GM10248 (cell line): ENCODE measurements around the gene SV2C.

Source experiments
- CTCF ChIA-PET: fragments of 300-600 bp; sonication (Branson Sonifier 250); formaldehyde crosslinking; extraction: SDS; loops from one replicate; lab custom pipeline; 2021; ENCODE audit warnings: antibody characterized with exemption; lab: Yijun Ruan, JAX
- POLR2A ChIA-PET: fragments of 350-650 bp; sonication (Branson Sonifier 250); formaldehyde crosslinking; extraction: SDS; loops from one replicate; lab custom pipeline; 2020; ENCODE audit warnings: antibody characterized with exemption; lab: Yijun Ruan, JAX
- DNase-seq: peaks from one replicate; pipeline ENCODE4 v3.0.0; 2012; ENCODE audit errors: extremely low spot score
- TF ChIP-seq, protein P1 (sequence below): IDR thresholded peaks from 2 replicates; pipeline ENCODE4 v1.5.1; 2012; ENCODE audit warnings: mild to moderate bottlenecking, low read depth; ENCODE audit errors: extremely low read depth, missing control alignments, control extremely low read depth

The SV2C gene

DNA sequence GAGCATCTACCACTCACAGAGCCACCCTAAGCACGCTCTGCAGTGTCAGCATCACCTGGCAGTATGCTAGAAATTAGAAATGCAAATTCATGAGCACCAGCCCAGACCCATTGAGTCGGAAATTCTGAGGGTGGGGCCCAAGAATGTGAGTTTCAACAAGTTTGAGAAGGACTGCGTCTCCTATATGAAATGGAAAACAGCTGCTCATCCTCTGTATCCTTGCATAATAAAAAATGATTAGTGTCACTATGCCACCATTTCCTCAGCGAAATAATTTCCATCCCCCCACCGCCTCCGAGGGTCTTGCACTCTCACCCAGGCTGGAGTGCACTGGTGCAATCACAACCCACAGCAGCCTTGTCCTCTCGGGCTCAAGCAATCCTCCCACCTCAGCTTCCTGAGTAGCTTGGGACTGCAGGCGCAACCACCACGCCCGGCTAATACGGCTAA, 318.6 kb downstream of the SV2C start:
- TF ChIP-seq, protein P1, sequence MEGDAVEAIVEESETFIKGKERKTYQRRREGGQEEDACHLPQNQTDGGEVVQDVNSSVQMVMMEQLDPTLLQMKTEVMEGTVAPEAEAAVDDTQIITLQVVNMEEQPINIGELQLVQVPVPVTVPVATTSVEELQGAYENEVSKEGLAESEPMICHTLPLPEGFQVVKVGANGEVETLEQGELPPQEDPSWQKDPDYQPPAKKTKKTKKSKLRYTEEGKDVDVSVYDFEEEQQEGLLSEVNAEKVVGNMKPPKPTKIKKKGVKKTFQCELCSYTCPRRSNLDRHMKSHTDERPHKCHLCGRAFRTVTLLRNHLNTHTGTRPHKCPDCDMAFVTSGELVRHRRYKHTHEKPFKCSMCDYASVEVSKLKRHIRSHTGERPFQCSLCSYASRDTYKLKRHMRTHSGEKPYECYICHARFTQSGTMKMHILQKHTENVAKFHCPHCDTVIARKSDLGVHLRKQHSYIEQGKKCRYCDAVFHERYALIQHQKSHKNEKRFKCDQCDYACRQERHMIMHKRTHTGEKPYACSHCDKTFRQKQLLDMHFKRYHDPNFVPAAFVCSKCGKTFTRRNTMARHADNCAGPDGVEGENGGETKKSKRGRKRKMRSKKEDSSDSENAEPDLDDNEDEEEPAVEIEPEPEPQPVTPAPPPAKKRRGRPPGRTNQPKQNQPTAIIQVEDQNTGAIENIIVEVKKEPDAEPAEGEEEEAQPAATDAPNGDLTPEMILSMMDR = no peak
- CTCF ChIA-PET = interaction anchor here (1.0 to 2.6 kb wide), 13 partner anchors 7 to 181 kb away, joined by 3 to 28 read pairs (median 3); no protein-coding TSS in a partner anchor
- peak; percentile 31 for DNase-seq
- POLR2A ChIA-PET = interaction anchor here (0.5 to 0.7 kb wide), 2 partner anchors 12 to 1510 kb away, joined by 4 to 9 read pairs; no protein-coding TSS in a partner anchor

DNA sequence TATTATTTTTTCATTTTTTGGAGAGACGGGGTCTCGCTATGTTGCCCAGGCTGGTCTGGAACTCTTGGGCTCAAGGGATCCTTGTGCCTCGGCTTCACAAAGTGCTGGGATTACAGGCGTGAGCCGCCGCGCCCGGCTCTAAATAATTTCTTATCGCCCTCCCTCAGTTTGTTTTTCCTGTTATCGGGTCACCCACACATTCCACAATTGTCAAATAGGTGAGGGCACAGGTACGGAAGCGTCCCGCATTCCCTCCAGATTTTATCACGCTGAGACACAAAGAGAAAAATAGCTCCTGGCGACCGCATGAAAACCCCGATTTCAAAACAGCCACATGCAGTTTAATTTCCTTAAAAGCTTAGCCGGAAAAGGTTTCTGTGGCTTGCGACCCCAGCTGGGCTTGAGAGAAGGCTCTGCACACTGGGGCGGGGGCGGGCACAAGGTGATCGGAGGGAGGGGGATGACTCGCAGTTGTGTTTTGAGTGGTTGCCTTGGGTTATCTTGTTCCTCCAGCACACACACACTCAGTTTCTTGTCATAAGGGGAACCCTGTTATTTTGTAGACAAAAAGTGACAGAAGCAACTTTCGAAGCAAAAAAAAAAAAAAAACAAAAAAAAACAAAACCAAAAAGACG, 319.2 kb downstream of the SV2C start:
- POLR2A ChIA-PET = interaction anchor here (0.5 to 0.7 kb wide), 2 partner anchors 12 to 1510 kb away, joined by 4 to 9 read pairs; no protein-coding TSS in a partner anchor
- peak; percentile 87 for DNase-seq
- CTCF ChIA-PET = interaction anchor here (0.7 to 2.6 kb wide), 17 partner anchors 8 to 208 kb away, joined by 3 to 28 read pairs (median 3); no protein-coding TSS in a partner anchor
- TF ChIP-seq, protein P1 = no peak

DNA sequence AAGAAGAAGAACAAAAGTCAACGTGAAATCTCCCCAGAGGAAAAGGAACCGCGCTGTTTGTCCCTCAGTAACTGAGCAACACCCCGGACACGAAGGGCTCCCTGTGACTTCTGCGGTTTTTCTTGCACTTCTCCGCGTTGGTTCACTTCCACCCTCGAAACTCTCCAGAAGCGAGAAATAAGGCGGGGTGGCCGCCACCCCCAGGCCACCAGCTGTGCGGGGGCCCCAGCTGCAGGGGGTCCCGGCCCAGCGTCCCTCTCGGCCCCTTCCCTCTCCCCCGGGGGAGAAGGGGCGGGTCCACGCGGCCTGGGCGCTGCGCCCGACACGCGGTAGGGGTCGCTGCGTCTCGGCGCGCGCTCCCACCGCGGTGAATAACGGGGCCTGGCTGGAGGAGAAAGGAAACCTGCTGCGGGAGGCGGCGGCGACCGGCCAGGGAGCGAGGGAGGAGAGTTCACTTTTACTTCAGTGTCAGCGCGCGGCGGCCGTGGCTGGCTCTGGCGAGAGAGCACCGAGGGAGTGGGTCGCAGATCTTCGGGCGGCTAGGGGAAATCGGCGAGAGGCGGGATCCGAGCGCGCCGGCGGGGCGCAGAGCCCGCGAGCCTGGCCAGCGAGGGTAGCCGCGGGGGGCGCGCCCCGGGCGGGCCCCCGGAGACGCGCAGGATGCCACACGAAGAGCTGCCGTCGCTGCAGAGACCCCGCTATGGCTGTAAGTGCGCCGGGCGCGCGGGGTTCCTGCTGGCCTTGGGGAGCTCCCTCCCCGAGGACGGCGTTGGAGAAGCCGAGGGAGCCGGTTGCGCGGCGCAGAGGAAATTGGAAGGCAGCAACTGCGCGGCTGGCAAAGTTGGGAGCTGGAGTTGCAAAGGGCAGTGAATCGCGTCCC, 319.9 kb downstream of the SV2C start, which contains the start of gene IQGAP2:
IQGAP2 (plus strand) TSS at position 400 of the 880 bp plus-strand sequence; CDS start at position 661, 261 bp downstream.
- POLR2A ChIA-PET = no interaction called here

More for the DNA sequence above, 319.9 kb downstream of the SV2C start, which contains the start of gene IQGAP2:
- TF ChIP-seq, protein P1 = peak; percentile 96
- CTCF ChIA-PET = interaction anchor here (0.7 to 2.6 kb wide), 26 partner anchors 9 to 371 kb away, joined by 3 to 28 read pairs (median 4); no protein-coding TSS in a partner anchor
- peak; percentile 88 for DNase-seq
